ENCODE results near the gene ELOB.

DNA sequence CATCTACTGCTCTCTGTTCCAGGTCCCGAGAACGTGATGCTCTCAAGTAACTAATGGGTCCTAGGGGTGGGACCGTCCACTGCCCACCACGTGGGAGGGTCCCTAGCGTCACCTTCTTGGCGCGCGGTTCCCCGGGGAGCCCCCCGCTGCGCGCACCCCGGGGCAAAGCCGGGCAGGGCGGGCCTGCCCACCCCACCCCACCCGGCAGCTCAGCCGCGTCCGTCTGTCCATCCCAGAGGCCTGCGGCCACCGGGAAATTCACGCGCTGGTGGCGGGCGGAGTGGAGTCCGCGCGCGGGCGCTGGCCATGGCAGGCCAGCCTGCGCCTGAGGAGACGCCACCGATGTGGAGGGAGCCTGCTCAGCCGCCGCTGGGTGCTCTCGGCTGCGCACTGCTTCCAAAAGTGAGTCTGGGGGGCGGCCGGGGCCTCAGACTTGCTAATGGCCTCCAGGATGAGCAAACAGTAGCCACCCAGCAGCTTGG lies 21.7 kb upstream of the ELOB start:
- TF ChIP-seq, protein P1, sequence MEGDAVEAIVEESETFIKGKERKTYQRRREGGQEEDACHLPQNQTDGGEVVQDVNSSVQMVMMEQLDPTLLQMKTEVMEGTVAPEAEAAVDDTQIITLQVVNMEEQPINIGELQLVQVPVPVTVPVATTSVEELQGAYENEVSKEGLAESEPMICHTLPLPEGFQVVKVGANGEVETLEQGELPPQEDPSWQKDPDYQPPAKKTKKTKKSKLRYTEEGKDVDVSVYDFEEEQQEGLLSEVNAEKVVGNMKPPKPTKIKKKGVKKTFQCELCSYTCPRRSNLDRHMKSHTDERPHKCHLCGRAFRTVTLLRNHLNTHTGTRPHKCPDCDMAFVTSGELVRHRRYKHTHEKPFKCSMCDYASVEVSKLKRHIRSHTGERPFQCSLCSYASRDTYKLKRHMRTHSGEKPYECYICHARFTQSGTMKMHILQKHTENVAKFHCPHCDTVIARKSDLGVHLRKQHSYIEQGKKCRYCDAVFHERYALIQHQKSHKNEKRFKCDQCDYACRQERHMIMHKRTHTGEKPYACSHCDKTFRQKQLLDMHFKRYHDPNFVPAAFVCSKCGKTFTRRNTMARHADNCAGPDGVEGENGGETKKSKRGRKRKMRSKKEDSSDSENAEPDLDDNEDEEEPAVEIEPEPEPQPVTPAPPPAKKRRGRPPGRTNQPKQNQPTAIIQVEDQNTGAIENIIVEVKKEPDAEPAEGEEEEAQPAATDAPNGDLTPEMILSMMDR (tag by site-specific recombination; IDR thresholded peaks at IDR 0.05): no peak
- TF ChIP-seq, protein P2, sequence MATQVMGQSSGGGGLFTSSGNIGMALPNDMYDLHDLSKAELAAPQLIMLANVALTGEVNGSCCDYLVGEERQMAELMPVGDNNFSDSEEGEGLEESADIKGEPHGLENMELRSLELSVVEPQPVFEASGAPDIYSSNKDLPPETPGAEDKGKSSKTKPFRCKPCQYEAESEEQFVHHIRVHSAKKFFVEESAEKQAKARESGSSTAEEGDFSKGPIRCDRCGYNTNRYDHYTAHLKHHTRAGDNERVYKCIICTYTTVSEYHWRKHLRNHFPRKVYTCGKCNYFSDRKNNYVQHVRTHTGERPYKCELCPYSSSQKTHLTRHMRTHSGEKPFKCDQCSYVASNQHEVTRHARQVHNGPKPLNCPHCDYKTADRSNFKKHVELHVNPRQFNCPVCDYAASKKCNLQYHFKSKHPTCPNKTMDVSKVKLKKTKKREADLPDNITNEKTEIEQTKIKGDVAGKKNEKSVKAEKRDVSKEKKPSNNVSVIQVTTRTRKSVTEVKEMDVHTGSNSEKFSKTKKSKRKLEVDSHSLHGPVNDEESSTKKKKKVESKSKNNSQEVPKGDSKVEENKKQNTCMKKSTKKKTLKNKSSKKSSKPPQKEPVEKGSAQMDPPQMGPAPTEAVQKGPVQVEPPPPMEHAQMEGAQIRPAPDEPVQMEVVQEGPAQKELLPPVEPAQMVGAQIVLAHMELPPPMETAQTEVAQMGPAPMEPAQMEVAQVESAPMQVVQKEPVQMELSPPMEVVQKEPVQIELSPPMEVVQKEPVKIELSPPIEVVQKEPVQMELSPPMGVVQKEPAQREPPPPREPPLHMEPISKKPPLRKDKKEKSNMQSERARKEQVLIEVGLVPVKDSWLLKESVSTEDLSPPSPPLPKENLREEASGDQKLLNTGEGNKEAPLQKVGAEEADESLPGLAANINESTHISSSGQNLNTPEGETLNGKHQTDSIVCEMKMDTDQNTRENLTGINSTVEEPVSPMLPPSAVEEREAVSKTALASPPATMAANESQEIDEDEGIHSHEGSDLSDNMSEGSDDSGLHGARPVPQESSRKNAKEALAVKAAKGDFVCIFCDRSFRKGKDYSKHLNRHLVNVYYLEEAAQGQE (tag by site-specific recombination; IDR thresholded peaks at IDR 0.05): no peak
- no peak for TF ChIP-seq TCF7L2 (IDR thresholded peaks at IDR 0.05; ENCODE audit: borderline replicate concordance, low read depth, low read length)
- TF ChIP-seq ZNF132 (tag by site-specific recombination; IDR thresholded peaks at IDR 0.05; ENCODE audit: borderline replicate concordance): no peak
- no peak for TF ChIP-seq ZBTB21 (tag by site-specific recombination; IDR thresholded peaks at IDR 0.05)
- no peak for TF ChIP-seq PBX3 (CRISPR knock-in tag; IDR thresholded peaks at IDR 0.05)
- TF ChIP-seq KLF7 (tag by site-specific recombination; IDR thresholded peaks at IDR 0.05; ENCODE audit: borderline replicate concordance): no peak
- no peak for TF ChIP-seq ZNF24 (tag by site-specific recombination; IDR thresholded peaks at IDR 0.05)
- no peak for TF ChIP-seq ZNF16 (tag by site-specific recombination; IDR thresholded peaks at IDR 0.05; ENCODE audit: low read depth)
- TF ChIP-seq YY1 (tag by site-specific recombination; IDR thresholded peaks at IDR 0.05): no peak
- TF ChIP-seq SCRT1 (tag by site-specific recombination; IDR thresholded peaks at IDR 0.05; ENCODE audit: borderline replicate concordance): no peak
- TF ChIP-seq, protein P3, sequence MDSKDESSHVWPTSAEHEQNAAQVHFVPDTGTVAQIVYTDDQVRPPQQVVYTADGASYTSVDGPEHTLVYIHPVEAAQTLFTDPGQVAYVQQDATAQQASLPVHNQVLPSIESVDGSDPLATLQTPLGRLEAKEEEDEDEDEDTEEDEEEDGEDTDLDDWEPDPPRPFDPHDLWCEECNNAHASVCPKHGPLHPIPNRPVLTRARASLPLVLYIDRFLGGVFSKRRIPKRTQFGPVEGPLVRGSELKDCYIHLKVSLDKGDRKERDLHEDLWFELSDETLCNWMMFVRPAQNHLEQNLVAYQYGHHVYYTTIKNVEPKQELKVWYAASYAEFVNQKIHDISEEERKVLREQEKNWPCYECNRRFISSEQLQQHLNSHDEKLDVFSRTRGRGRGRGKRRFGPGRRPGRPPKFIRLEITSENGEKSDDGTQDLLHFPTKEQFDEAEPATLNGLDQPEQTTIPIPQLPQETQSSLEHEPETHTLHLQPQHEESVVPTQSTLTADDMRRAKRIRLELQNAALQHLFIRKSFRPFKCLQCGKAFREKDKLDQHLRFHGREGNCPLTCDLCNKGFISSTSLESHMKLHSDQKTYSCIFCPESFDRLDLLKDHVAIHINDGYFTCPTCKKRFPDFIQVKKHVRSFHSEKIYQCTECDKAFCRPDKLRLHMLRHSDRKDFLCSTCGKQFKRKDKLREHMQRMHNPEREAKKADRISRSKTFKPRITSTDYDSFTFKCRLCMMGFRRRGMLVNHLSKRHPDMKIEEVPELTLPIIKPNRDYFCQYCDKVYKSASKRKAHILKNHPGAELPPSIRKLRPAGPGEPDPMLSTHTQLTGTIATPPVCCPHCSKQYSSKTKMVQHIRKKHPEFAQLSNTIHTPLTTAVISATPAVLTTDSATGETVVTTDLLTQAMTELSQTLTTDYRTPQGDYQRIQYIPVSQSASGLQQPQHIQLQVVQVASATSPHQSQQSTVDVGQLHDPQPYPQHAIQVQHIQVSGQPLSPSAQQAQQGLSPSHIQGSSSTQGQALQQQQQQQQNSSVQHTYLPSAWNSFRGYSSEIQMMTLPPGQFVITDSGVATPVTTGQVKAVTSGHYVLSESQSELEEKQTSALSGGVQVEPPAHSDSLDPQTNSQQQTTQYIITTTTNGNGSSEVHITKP (tag by site-specific recombination; IDR thresholded peaks at IDR 0.05): no peak
